ENCODE measurements around the gene PLA2G12B. TPM values are rescaled to one million over a fixed set of nuclear protein-coding genes. Genes with fewer than 3 reads are reported as not detected.

The PLA2G12B gene
- total and polyA plus RNA-seq, 2 of the 8 experiments (the other 6 are each of a cell fraction or from before 2014, with no cell fraction given) = not detected

DNA sequence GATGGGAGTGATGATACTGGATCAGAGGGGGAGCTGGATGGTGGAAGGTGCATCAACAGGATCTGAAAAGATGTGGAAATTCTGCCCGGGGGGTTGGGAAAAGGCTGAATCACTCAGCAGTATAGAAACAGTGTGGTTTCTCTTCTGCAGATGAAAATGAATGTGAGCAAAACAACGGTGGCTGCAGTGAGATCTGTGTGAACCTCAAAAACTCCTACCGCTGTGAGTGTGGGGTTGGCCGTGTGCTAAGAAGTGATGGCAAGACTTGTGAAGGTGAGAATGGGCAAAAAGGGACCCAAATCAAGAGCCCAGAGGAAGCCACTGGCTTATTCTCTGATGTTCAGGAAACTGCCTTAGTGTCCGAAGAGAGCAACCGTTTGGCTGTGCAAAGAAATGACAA lies 48.2 kb downstream of the PLA2G12B start (continued):
- TF ChIP-seq TAF7 (optimal IDR thresholded peaks at IDR 0.05; ENCODE audit: borderline replicate concordance, low read depth, low read length) = no peak
- TF ChIP-seq SP1 (IDR thresholded peaks at IDR 0.05; ENCODE audit: low read depth, low read length) = no peak
- no peak for TF ChIP-seq EP300 (IDR thresholded peaks at IDR 0.05; ENCODE audit: borderline replicate concordance in 1 of 2, low read depth in 2 of 2, low read length in 2 of 2)

All from H1 (cell line).